GM18519 (cell line): ENCODE measurements around the gene GNAL.
"Not testable (repeated sequence)": the region's sequence is repeated elsewhere in the genome, so short reads cannot be mapped to it uniquely, and the experiment has no call there.

Experiments used
- ATAC-seq: cut with Tn5 transposase; IDR thresholded peaks from one replicate; pipeline ENCODE4 v1.9.1; 2021; ENCODE audit warnings: mild to moderate bottlenecking, moderate library complexity; ENCODE audit not compliant: unreplicated experiment, low FRiP score

Gene GNAL

DNA sequence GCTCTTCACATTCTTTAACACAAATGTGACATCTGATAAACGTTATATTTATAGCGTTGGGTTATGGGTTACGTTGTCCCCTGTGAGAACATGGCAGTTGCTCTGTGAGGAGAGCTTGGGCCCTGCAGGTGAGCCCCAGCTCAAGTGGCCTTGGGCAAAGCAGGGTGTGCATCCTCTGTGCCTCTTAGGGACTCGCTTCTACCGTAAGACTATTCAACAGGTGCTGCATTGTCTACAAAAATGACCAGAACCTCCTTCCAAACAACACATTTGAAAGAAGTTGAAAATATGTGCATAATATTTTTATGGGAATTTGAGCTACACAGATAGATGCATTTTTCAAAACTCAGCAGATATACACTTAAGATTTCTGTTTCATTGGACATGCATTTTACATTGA is 145.7 kb downstream of the GNAL start:
- no peak for ATAC-seq

- ATAC-seq = no peak
Measured at GRCh38 chr18:11839556-11839955, 150.5 kb downstream of the GNAL start.

DNA sequence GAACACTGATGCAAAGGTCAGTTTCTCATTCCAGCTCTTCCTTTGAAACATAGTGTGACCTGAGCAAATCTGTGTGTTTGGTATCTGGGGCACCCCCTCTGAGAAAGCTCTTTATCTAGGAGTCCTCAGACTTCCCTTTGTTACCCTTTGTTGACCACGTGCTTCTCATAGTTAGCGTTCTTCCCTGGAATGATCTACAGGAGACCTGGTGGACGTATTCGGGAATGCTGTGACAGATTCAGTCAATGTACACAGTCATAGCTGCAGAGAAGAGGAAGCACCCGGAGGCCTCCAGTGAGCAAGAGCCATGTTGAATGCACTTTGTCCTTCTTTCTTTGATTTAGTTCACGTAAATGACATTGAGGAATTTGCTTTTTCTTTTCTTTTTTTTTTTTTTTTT is 151.4 kb downstream of the GNAL start:
- no peak for ATAC-seq

GRCh38 chr18:11842562-11842961 is 153.5 kb downstream of the GNAL start:
- no peak for ATAC-seq

DNA sequence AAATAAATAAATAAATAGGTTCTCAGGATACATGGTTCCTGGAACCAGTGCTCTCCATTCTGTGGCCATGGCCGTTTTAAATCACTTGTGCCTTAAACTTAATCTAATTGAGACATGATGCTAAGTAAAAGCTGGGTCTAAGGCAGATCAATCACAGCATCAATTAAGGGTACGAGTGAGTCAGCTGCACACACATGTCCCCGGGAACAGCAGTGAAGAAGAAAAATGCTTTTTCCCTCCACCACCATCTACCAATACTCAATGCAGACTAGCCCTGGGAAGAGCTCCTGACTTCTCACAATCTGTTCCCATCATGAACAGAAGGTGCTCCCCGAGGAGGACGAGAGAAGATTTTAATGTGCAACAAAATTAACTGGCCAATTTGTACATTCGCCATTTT is 155.4 kb downstream of the GNAL start:
- ATAC-seq = no peak

GRCh38 chr18:11845654-11846053 is 156.6 kb downstream of the GNAL start:
- no peak for ATAC-seq

DNA sequence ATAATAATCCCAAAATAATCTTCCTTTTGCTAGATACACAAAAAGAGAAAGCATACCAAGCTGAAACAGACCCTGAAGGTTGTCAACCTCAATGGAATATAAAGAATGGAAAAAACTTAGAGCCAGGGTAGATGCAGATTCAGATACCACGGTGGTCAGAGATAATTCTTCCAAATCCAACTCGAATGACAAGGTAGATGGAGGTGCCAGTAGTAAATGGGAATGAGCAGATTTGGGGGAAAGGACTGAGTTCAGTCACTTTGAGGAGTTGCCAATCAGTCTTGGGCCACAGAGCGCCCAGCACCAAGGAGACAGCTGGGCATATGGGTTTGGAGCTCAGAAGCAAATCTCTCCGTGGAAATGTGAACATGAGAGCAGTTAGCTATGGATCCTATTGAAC is 158.7 kb downstream of the GNAL start:
- ATAC-seq = no peak

GRCh38 chr18:11849279-11849678 is 160.2 kb downstream of the GNAL start:
- ATAC-seq = no peak

DNA sequence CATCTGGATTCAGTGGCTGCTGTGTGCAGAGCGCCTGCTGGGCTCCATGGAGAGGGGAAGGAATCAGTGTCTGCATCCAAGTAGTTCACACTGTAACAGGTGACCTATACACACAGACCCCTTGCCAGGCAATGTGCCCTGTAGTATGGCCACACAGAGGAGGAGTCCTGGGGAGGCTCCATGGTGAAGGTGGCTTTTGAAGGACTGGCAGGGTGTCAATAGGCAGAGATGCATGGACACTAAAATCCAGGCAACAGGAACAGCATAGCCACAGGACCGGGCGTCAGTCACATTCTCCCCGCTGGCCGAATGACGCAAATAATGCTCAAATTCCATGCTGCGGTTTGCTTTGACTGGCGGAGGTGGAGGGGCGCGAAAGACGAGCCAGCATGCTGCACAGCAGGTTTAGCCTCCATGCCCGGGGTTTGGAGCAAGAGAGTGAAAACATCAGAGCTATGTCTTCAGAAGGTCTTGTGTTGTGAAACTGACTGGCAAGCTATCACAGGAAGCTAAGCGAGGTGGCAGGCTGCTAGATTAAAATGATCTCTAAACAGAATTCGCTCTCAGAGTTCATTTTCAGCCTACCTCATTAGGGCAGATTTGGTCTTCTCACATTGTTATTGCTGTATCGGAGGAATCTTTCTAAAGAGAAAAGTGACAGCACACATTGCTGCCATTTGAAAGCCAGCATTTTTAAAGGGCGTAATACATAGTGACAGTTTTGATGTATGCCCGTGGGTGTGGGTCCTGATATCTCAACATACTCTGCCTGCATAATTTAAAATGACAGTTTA is 161.0 kb downstream of the GNAL start:
- no peak for ATAC-seq

DNA sequence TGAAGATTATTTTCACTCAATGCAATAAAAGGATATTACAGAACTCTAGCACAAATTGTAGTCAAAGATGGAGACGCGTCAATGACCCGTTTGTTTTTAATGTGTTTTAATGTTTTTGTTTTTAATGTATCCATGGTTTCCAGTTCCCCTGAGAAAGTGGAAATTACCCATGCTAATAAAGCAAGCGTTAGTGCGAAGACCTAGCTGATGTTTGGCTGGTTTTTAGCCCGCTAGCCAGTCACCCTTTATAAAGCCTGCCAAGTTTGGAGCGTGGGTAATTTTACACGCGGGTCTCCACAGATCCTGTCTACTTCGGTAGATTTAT is 161.7 kb downstream of the GNAL start:
- ATAC-seq = peak; percentile 21

GRCh38 chr18:11851146-11851805 is 162.2 kb downstream of the GNAL start, which contains the start of gene CHMP1B:
CHMP1B (plus strand) TSS chr18:11851413; CDS start chr18:11851512, 99 bp downstream.
- ATAC-seq = peak; percentile 83

DNA sequence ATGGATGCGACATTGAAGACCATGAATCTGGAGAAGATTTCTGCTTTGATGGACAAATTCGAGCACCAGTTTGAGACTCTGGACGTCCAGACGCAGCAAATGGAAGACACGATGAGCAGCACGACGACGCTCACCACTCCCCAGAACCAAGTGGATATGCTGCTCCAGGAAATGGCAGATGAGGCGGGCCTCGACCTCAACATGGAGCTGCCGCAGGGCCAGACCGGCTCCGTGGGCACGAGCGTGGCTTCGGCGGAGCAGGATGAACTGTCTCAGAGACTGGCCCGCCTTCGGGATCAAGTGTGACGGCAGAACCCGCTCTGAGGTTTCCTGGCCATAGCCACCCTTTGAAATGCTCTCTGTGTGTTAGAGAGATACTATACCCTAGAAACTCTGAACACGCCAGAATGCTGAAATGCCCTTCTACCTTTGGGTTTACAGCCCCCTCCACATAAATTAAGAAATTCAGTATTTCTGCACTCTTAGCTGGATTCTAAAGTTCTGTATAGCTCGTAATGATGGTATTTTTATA is 162.8 kb downstream of the GNAL start:
- no peak for ATAC-seq

DNA sequence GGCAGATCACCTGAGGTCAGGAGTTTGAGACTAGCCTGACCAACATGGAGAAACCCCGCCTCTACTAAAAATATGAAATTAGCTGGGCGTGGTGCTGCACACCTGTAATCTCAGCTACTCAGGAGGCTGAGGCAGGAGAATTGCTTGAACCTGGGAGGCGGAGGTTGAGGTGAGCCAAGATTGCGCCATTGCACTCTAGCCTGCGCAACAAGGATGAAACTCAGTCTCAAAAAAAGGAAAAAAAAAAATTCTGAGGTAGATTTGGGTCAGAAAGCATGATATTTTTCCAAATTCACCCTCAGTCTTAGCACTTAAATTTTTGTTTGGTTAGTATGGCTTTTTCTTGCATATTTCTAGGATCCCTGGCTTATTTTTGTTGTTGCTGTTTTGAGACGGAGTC is 165.5 kb downstream of the GNAL start:
- ATAC-seq = not testable (repeated sequence)

GRCh38 chr18:11857177-11857887 is 168.3 kb downstream of the GNAL start:
- ATAC-seq = no peak

DNA sequence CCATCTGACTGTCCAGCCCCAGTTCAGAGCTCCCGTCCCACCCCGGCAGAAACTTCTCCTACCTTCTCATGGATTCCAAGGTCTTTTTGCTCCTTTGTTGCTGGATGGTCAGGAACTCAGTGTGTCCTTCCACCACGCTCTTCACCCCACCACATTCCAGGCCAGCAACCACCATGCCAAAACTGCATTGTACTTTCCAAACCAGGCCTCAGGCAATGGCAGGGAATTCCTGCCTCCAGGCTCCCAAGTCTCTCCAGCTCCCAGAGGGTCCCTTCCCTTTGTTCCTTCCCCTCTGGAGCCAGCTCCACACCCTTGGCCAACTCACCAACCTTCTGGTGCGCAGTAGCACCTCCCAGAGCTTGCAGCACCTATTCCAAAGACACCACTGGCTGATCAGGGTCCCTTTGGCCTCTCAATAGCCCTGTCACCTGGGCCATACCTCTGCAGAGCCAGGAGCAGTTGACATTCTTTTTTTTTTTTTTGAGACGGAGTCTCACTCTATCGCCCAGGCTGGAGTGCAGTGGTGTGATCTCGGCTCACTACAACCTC is 170.3 kb downstream of the GNAL start:
- no peak for ATAC-seq

DNA sequence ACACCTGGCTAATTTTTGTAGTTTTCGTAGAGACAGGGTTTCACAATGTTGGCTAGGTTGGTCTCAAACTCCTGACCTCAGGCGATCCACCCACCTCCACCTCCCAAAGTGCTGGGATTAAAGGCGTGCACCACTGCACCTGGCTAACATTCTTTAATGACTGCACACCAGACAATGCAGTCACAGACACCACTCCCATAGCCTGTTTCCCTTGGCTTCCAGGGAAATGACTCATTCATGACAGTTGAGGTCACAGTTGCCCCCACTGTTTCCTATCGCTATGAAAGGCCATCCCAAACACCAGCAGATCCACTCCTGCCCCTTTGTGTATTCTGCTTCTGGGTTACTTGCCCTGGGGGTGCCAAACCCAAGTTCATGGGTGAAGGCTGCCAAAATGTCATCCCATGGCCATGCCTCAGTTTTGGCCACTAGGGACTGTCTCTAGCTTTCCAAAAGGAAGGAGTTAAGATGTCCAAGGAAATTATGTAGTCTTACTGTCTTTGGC is 170.9 kb downstream of the GNAL start:
- ATAC-seq = no peak

DNA sequence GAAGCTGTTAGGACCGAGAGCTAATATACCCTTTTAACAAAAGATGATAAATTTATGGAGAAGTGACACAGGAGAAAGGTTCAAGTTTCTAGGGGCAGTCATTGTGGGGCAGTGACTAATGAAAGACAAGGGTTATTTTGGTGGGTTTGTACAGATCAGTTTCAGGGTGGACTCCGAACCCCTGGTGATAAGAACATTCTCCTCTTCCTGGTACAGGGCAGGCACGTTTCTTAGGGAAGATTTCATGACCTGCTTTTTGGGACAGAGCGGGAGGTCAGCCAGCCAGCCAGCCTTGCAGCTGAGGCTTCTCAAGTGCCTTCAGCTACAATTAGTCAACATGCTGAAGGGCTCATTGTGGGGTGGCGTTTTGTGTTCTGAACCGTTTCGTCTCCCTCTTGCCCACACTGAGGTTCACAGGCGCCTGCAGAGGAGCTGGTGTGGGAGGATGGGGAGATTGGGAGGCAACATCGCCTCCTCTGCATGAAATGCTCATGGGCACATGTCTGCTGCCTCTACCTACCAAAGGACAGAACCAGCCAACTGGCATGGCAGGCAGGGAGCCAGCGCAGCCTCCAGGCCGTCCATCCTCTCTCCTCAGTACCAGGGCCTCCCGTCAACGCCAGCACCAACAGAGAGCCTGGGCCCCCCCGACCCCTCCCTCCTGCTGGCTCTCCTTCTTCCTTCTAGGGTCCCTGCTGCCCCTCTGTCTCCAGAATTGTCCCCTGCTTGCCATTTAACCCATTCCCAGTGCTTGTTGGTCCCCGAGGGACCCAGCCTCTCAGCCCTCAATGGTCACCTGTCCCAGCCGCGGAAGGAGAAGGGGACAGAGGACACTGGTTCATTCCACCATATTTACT is 171.8 kb downstream of the GNAL start:
- ATAC-seq = no peak

- ATAC-seq = no peak
Measured at GRCh38 chr18:11861583-11862288, 172.7 kb downstream of the GNAL start.

DNA sequence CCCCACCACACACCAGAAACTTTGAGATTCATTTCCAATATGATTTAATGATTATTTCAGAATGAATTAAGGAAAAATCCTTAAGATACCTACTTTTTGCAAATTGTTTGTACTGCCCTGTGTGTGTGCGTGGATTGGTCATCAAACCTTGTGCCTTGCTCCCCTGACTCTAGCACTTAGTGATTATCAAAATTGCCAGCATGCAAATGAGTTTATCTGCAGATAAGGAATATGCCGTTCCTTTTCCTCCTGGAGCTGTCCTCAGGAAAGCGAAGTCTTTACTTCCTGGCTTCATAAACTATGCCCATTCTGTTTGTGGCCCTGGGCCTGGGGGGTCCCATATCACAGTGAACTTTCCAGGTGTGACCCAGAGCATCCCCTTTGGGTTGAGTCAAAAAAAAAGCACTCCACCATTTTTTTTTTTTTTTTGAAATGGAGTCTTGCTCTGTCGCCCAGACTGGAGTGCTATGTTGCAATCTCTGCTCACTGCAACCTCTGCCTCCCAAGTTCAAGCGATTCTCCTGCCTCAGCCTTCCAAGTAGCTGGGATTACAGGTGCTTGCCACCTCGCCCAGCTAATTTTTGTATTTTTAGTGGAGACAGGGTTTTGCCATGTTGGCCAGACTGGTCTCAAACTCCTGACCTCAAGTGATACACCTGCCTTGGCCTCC is 173.5 kb downstream of the GNAL start:
- ATAC-seq = no peak
